Measurements from ENCODE around the gene PDE4D. TPM values are rescaled to one million over a fixed set of nuclear protein-coding genes. Genes with fewer than 3 reads are reported as not detected.

The PDE4D gene
- total RNA-seq, 1 donor from 2014 or later = 2.3 TPM

DNA sequence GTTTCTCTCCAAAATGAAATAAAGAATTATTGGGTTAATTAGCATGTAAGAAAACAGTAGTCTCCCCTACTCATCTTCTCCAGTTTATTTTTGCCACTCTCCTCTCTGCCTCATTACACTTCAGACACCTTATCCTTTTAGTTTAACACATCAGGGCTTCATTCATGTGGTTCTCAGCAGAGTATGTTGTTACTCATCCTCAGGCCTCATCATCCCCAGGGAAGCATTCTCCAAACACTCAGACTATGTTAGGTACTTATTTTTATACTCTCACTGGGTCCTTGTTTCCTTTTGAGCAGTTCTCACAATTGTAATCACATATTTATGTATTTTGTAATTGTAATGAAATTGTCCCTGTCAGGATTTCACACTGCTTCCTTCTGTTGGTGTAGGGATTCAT is 470.5 kb downstream of the PDE4D start:
- Histone ChIP-seq H3K4me2 (no peak overlapping the region), H3K27me3 (no peaks in the 10 kb centered on the region), H3K9me3 (ENCODE audit: low read depth) (no peaks in the 10 kb centered on the region), H2AFZ (replicated peaks) (no peak overlapping the region), H3K4me3 (no peak overlapping the region), H3K4me1 (no peaks in the 10 kb centered on the region), H3K27ac (no peak overlapping the region), H3K79me2 (ENCODE audit: low read depth) (no peaks in the 10 kb centered on the region), H3F3A (ENCODE audit: low read depth) (no peaks in the 10 kb centered on the region), H3K9ac (no peak overlapping the region), H3K36me3 (no peaks in the 10 kb centered on the region), H4K20me1 (ENCODE audit: low read depth) (no peaks in the 10 kb centered on the region)
- no peaks in the 10 kb centered on the region for H3K36me3 Mint-ChIP-seq
- no peaks in the 10 kb centered on the region for H3K27me3 Mint-ChIP-seq (ENCODE audit: insufficient read depth, low read depth)
- H3K27ac Mint-ChIP-seq = no peak overlapping the region
- H3K4me3 Mint-ChIP-seq = no peak overlapping the region
- DNase-seq (ENCODE audit: low spot score) = no peak
- H3K9me3 Mint-ChIP-seq = peaks cover 2% of the 10 kb centered on the region
- TF ChIP-seq EZH2 (IDR thresholded peaks at IDR 0.05) (no peak), EZH2phosphoT487 (IDR thresholded peaks at IDR 0.05) (no peak), CTCF (IDR thresholded peaks at IDR 0.05) (no peak)
- no peaks in the 10 kb centered on the region for H3K4me1 Mint-ChIP-seq

DNA sequence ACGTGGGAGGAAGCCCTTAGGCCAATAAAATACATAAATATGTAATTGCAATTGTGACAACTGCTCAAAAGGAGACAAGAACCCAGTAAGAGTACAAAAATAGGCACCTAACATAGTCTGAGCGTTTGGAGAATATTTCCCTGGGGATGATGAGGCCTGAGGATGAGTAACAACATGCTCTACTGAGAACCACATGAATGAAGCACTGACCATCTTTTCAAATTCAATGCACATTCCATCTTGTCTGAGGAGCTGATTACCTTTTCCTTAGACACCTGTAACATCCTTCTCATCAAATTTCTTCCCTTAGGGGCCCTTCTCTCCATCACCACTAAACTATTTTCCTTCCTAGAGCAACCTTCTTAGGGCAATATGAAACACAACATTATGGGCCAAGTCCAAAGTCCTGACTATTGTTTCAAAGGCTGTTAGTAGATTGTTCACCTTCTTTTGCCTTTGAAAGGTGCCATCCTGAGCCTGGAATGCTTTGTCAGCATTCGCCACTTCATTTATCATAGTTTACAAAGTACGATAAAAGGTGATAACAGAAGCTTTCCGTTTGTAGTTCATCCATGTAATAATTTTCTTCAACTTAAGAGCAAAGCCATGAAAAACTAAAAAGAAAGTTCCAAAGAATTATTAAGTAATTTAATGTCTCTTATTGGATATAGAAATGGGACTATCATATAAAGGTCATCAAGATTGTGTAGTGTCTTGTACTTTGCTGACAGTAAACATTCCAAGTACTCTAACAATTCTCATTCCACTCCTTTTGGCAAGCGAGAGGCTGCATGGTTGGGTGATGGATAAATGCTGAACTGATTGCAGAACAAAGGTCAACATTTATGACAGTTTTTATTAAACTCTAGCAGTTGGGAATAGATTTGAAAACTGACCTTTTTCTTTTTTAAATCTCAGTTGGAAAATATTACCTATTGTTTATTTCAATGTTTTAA is 471.3 kb downstream of the PDE4D start:
- no peaks in the 10 kb centered on the region for H3K9me3 ChIP-seq (ENCODE audit: low read depth)
- no peak overlapping the region for H3K4me2 ChIP-seq
- H3K4me1 Mint-ChIP-seq = no peaks in the 10 kb centered on the region
- peaks cover 2% of the 10 kb centered on the region for H3K9me3 Mint-ChIP-seq
- H4K20me1 ChIP-seq (ENCODE audit: low read depth) = no peaks in the 10 kb centered on the region
- no peaks in the 10 kb centered on the region for H3K27me3 Mint-ChIP-seq (ENCODE audit: insufficient read depth, low read depth)
- H3K36me3 ChIP-seq = no peaks in the 10 kb centered on the region
- no peak overlapping the region for H3K9ac ChIP-seq
- no peaks in the 10 kb centered on the region for H3K36me3 Mint-ChIP-seq
- no peaks in the 10 kb centered on the region for H3K79me2 ChIP-seq (ENCODE audit: low read depth)
- TF ChIP-seq EZH2phosphoT487 (IDR thresholded peaks at IDR 0.05) (no peak), CTCF (IDR thresholded peaks at IDR 0.05) (no peak)
- no peak overlapping the region for H2AFZ ChIP-seq (replicated peaks)
- no peaks in the 10 kb centered on the region for H3K4me1 ChIP-seq
- DNase-seq (ENCODE audit: low spot score) = no peak
- H3K27me3 ChIP-seq = no peaks in the 10 kb centered on the region
- no peak overlapping the region for H3K27ac Mint-ChIP-seq
- H3K4me3 ChIP-seq = no peak overlapping the region
- H3K27ac ChIP-seq = no peak overlapping the region
- H3K4me3 Mint-ChIP-seq = no peak overlapping the region
- H3F3A ChIP-seq (ENCODE audit: low read depth) = no peaks in the 10 kb centered on the region

DNA sequence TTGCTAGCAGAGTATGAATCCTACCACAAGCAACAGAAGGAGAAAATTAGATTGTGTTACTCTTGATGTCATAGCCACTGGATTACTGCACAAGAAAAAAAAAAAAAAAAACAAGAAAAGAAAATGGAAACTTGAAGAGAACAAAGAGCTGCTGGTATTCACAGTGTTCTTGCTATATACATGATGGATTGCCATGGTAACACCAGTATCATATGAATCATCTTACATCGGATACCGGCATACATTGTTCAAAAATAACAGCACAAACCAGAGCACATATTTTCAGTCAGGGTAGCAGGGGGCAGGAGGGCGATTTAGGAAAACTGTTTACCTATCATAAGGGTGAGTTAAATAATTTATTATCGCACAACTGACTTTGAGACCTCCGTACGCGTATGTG is 472.9 kb downstream of the PDE4D start:
- Mint-ChIP-seq H3K4me3 (no peak overlapping the region), H3K9me3 (peaks cover 2% of the 10 kb centered on the region), H3K36me3 (no peaks in the 10 kb centered on the region), H3K27me3 (ENCODE audit: insufficient read depth, low read depth) (no peaks in the 10 kb centered on the region), H3K27ac (no peak overlapping the region), H3K4me1 (no peaks in the 10 kb centered on the region)
- TF ChIP-seq CTCF (IDR thresholded peaks at IDR 0.05) (no peak), EZH2 (IDR thresholded peaks at IDR 0.05) (no peak), EZH2phosphoT487 (IDR thresholded peaks at IDR 0.05) (no peak)
- H3K4me2 ChIP-seq = no peak overlapping the region
- no peak overlapping the region for H3K9ac ChIP-seq
- no peaks in the 10 kb centered on the region for H3F3A ChIP-seq (ENCODE audit: low read depth)
- H3K79me2 ChIP-seq (ENCODE audit: low read depth) = no peaks in the 10 kb centered on the region
- H3K27ac ChIP-seq = no peak overlapping the region
- H3K4me1 ChIP-seq = no peaks in the 10 kb centered on the region
- H4K20me1 ChIP-seq (ENCODE audit: low read depth) = no peaks in the 10 kb centered on the region
- no peaks in the 10 kb centered on the region for H3K9me3 ChIP-seq (ENCODE audit: low read depth)
- no peaks in the 10 kb centered on the region for H3K27me3 ChIP-seq
- DNase-seq (ENCODE audit: low spot score) = no peak
- no peaks in the 10 kb centered on the region for H3K36me3 ChIP-seq
- H2AFZ ChIP-seq (replicated peaks) = no peak overlapping the region
- no peak overlapping the region for H3K4me3 ChIP-seq

Measured in neural progenitor cell (in vitro differentiated cells).